Suppressor macrophage treated with lipopolysaccharide for 1 hour (primary cell): ENCODE measurements around the gene ZNF385A.

Experiments used
- DNase-seq, 3 donors: peaks; one replicate each; pipeline ENCODE4 v3.0.0-alpha.2; 2020 to 2022

The ZNF385A gene

GRCh38 chr12:54324617-54325441, 59.7 kb downstream of the ZNF385A start, which contains the start of gene COPZ1:
TSS of gene COPZ1 (plus strand) at chr12:54325131. CDS start at chr12:54325164, 33 bp downstream.
- DNase-seq: peak; percentile 96 to 99 (median 99)

GRCh38 chr12:54321363-54321762, 63.2 kb downstream of the ZNF385A start:
- DNase-seq: no peak
